DMS 273 (cell line): ENCODE data around the gene P3R3URF.

Source experiments
- DNase-seq: peaks from one replicate; lab custom pipeline; 2025; ENCODE audit not compliant: unreplicated experiment; lab: John Stamatoyannopoulos, UW

The P3R3URF gene

GRCh38 chr1:46133781-46134350 is 42.4 kb downstream of the P3R3URF start:
- DNase-seq, result peak; percentile 44

- DNase-seq, result no peak
Measured at GRCh38 chr1:46133181-46133658, 43.1 kb downstream of the P3R3URF start.

- DNase-seq, result peak; percentile 99
Measured at GRCh38 chr1:46132529-46133180, 43.6 kb downstream of the P3R3URF start, which contains the start of gene PIK3R3. TSS of gene PIK3R3 (minus strand) at chr1:46132629. CDS start at chr1:46131952, 677 bp downstream.

GRCh38 chr1:46131712-46132528 is 44.4 kb downstream of the P3R3URF start:
- peak; percentile 88 for DNase-seq

GRCh38 chr1:46131093-46131492 is 45.2 kb downstream of the P3R3URF start:
- DNase-seq, result peak; percentile 29

GRCh38 chr1:46130606-46131005 is 45.7 kb downstream of the P3R3URF start:
- DNase-seq, result peak; percentile 29

- DNase-seq, result no peak
Measured at GRCh38 chr1:46130121-46130520, 46.2 kb downstream of the P3R3URF start.

- no peak for DNase-seq
Measured at GRCh38 chr1:46128344-46128743, 47.9 kb downstream of the P3R3URF start.
